Stimulated activated CD4-positive, alpha-beta T cell treated with anti-CD3 and anti-CD28 coated beads, Interleukin-12 subunit alpha, Interleukin-12 subunit beta, amount 100 ng/mL, for 24 hours (primary cell): ENCODE data around the gene AKAP13.
A peak's percentile ranks its signal among the peaks of the same experiment; 100 is the strongest.
"Not testable (repeated sequence)": the region's sequence is repeated elsewhere in the genome, so short reads cannot be mapped to it uniquely, and the experiment has no call there.

Experiments used
- DNase-seq, 2 experiments: peaks; one replicate each; pipeline ENCODE4 v3.0.0-alpha.2; 2020; ENCODE audit warnings: low read depth in 2 of 2

Gene AKAP13

DNA sequence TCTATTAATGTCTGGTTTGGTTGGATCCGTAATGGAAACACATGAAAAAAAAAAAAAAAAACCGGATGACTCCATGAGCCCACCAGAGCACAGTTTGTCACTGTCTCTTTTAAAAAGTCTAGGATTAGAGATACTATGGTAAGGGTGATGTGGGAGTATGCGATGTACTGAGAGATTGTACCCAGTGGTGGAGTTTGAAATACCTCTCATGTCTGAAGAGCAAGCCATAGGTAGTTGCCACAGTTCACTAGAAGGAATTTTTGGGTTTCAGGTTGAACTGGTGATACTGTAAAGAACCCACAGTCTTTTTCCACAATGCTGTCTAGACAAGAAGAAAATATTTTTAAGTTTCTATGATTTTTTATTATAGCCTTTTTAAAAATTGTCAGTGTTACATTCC lies 281.5 kb downstream of the AKAP13 start:
- no peak for DNase-seq

DNA sequence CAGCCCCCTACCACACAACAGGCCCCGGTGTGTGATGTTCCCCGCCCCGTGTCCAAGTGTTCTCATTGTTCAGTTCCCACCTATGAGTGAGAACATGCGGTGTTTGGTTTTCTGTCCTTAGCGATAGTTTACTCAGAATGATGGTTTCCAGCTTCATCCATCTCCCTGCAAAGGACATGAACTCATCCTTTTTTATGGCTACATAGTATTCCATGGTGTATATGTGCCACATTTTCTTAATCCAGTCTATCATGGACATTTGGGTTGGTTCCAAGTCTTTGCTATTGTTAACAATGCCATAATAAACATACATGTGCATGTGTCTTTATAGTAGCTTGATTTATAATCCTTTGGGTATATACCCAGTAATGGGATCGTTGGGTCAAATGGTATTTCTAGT lies 285.3 kb downstream of the AKAP13 start:
- not testable (repeated sequence) for DNase-seq

DNA sequence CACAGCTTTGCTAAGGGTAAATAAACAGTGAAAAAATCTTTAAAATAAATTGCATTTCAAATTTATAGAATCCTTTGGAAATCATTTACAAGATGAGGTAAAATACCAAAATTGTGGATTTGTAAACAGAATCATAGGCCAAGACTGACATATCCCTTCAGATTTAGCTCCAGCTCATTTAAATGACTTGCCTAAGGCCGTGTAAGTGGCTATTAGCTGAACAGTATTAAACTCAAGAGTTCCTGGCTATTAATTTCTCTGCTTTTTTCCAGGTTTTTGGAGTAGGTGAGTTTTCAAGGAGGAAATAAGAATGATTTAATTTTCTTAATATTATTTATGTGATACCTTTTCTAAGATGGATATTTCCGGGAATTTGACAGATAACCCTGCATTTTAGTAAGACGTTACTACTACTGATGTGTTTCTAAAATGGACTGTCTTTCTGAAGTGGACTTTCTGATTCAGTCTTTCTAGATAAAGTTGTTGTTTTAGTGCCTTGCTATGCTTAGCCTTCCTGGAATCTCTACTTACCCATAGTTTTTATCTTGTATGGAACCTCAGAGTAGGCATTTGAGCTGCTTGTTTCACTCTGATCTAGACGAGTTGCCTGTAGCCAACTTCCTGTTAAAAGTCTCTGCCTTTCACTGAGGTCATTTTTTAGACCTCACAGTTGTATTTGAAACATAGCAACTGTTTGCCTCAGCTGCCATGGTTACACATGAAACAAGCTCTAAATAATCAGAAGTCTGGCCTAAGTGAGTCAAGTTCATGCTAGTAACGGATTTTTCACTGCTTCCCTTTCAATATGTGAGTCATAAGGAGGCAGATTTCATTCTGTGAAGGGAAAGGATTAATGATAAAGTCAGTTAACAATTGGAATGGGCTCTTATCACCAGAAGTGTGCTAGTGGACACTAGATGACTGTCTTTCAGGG lies 287.4 kb downstream of the AKAP13 start:
- peak in 1 of 2 experiments; percentile 21 for DNase-seq

DNA sequence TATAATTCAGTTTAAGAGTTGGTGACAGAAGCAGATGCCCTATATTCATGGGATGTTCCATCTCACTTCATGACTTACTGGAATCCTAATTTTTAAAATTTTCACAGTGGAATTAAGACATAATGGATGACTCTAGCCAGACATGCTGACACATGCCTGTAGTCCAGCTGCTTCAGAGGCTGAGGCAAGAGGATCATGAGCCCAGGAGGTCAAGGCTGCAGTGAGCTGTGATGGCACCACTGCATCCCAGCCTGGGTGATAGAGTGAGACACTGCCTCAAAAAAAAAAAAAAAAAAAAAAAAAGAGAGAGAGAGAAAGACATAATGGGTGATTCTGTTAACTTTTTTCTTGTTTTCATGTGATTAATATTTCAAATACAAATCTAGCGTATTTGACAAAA lies 290.8 kb downstream of the AKAP13 start:
- no peak for DNase-seq

DNA sequence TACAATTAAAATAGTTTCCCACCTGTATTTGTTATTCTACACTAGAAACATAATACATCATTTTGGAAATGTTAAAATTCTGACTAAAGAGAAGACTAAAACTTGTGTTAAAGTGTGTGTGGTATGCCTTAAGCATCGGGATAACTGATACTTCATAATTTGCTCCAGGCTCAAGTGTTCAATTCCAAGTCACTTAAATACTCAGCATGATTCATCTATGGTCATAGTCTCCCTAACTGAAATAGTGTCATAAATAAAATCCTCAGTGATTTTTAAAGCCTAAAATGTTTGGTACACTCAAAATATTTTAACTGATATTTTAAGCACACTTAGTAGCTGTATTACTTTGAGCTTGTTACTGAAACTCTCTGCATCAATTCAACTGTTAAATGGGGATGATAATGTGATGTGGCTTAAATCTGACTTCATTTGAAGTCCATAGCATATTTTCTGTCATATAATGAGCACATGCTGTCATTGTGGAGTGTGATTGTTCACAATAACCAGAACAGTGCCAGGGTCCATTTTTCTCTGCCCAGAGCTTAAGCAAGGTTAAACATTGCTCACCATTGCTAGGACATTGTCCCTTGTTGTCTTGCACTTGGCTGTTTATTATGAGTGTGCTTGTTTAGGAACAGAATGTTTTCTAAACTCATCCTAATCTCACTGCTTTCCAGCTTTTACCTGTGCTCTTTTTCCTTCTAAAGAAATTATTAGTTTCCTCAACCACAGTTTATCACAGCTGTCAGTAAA lies 292.1 kb downstream of the AKAP13 start:
- DNase-seq, result no peak

DNA sequence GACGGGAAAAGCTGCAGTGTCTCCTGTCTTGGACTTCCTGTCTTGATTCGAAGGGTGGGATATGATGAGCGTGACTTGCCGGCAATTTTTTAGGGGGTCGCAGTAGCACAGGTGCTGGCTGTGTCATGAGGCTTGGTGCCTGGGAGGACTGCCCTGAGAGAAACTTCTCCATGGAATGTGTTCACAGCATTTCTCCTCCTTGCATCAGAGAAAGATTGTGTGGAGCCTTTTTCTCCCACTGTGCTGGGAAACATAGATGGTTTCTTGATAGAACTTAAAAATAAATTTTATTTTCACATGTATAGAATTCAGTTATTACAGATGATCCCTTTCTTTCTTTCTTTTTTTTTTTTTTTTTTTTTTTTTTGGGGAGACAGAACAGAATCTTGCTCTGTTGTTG lies 292.9 kb downstream of the AKAP13 start:
- DNase-seq, result no peak

DNA sequence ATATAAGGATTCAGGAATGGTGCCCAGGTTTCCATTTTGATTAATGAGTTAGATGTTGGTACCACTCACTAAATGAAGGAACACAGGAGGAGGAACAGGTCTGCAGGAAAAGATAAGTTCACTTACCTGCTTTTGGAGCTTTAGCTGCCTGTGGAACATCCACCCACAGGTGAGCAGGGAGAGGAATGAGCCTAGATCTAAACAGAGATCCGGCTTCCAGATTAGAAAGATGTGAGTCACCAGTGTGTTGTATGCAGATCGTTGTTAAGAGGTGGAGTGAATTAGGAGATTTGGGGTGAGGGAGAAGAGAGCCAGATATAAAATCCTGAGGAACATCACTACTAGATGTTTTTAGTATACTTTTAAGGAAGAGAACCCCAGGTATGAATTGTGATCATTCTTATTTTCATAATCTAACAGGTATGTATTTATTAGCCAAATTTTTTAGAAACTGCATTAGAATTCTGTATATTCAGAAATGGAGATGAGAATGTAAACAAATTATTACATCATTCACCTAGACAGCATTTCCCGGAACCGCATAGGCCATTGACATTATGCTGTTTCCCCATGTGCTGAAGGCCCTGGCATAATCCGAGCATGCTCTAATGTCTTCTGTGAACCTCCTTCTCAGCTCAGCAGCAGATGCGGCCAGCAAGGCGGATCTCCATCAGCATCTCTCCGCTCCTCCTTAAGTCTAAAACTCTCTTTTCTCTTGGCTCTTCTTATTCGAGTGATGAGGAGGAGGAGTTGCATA lies 296.1 kb downstream of the AKAP13 start:
- no peak for DNase-seq

DNA sequence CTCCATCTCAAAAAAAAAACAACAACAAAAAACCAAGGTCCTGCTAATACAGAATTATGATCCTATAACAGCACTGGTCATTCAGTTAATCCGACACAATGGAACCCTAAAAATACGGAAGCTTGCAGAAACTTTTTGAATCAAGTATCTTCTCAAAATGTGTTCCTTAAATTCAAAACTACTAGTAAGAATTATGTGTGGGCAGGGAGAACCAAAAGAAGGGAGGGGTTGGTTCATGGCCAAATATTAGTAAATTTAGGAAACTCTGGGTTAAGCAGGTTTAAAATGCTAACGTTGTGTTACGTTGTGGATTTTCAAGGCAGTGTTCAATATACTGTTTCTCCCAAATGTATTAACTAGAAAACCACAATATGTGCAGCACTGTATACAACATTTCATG lies 298.8 kb downstream of the AKAP13 start:
- DNase-seq, result no peak

DNA sequence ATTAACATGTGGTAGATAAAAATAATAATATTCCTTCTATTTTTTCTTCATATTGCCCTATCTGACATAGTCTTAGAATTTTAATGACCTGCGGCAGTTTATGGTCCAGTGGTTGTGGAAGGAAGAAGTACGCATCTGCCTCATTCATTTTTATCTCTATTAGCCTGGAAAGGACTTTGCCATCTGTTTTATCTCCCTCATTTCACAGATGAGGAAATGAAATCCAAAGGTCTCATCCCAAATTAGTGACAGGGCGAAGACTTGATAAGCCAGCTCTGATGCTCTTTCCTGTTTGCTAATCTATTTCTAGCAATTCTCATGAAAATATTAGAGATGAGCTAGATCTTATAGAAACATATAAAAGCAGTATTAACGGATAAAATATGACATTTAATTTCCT lies 301.0 kb downstream of the AKAP13 start:
- DNase-seq, result no peak

DNA sequence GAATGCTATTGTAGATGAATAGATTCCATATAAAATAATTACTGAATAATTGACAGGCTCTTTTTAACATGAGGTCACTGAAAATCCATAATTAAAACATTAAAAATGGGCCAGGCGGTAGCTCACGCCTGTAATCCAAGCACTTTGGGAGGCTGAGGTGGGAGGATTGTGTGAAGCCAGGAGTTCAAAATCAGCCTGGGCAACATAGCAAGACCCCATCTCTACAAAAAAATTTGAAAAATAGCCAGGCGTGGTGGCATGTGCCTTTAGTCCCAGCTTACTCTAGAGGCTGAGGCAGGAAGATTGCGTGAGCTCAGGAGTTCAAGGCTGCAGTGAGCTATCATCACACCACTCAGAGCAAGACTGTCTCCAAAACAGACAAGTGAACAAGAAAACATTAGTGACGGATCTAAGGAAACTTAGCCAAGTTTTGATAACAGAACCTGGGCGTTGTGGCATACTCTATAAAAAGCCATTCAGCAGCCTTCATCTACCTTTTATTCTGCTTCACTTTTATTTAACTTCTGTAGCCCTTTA lies 303.8 kb downstream of the AKAP13 start:
- no peak for DNase-seq

DNA sequence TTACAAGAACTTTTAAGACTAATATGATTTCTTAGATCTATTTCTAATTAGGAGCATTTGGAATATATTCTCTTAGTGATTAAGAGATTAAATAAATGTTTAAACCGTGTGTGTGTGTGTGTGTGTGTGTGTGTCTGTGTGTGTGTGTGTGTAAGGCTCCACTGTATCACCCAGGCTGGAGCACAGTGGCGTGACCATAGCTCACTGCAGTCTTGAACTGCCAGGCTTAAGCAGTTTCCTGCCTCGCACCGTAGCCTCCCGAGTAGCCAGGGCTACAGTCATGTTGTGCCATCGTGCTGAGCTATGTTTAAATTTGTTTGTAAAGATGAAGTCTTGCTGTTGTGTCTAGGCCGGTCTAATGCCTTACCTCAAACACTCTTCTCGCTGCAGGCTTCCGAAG lies 305.0 kb downstream of the AKAP13 start:
- no peak for DNase-seq

DNA sequence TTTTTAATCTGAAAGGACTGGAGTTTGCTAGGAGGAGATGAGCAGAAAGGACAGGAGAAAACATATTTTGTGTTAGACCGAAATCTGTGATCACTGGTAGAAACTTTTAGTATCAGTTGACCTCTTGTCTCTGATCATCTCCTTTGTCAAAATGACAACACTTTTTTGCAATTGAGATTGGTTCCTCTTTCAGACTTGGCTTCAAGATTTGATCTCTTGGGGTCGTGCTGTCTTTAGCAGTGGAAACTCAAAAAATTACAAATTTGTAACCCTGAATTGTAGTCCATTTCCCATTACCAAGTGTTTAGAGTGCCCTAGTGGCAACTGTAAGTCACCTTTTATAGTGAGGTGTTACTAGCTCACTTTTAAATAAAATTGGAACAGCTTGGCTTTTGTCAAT lies 306.9 kb downstream of the AKAP13 start:
- DNase-seq, result no peak

DNA sequence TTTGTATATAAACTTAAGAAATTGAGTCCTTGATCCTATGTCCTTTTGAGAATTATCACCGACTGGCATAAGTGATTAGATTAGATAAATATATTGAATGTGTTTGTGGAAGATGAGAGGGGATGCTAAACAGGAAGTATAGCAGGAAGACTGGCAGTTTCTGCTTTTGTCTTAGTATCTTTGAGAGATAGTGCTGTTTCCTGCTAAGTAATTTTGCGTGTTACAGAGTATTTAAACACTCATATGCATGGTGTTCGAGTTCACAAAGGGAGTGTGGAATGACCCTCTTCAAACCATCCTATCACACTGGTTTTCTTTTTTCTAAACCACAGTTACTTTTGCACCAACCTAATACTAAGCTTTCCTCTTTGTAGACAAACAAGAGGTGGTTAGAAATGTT lies 308.3 kb downstream of the AKAP13 start:
- DNase-seq, result no peak

DNA sequence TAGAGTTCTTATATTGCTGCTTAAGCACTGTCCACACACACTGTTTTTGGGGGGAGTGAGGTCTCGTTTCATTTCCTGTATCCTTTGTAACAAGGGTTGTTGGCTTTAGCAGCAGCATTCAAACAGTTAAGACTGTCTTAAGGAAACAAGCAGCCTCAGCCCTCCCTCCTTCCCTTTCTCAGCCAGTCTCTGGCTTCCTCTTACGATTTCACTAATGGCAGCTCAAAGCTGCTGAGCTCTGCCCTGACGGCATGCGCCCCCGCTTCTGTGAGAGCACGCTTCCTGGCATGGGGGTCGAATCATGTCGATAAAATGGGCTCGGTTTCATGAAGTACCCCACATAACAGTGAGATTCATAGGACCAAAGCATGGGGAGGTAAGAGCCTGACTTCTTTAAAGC lies 309.3 kb downstream of the AKAP13 start:
- DNase-seq, result no peak

DNA sequence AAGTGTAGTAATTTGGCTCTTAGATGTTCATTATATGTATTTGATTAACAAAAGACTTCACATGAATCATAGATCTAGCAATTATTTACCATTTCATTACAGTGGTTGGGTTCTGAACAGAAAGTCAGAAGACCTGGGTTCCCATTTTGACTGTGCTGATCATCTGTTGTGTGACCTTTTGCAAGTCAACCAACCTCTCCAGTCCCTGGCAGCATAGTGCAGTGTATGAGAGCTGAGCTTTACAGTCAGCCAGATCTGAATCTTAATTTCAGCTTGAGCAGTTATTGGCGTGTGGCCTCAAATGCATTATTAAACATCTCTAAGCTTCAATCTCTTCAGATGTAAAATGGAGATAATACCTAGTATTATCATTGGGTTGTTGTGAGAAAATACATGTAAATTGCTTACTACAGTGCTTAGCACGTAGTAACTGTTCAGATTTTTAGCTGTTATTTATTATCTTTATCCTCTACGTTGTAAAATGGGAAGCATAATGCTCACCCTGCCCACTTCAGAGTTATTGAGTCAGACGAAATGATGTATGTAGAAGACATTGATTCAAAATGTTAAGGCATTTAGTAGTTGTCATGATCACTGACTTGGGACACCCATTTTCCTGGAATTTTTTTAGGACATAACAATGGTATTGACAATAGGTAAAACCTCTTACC lies 310.3 kb downstream of the AKAP13 start:
- DNase-seq, result no peak

DNA sequence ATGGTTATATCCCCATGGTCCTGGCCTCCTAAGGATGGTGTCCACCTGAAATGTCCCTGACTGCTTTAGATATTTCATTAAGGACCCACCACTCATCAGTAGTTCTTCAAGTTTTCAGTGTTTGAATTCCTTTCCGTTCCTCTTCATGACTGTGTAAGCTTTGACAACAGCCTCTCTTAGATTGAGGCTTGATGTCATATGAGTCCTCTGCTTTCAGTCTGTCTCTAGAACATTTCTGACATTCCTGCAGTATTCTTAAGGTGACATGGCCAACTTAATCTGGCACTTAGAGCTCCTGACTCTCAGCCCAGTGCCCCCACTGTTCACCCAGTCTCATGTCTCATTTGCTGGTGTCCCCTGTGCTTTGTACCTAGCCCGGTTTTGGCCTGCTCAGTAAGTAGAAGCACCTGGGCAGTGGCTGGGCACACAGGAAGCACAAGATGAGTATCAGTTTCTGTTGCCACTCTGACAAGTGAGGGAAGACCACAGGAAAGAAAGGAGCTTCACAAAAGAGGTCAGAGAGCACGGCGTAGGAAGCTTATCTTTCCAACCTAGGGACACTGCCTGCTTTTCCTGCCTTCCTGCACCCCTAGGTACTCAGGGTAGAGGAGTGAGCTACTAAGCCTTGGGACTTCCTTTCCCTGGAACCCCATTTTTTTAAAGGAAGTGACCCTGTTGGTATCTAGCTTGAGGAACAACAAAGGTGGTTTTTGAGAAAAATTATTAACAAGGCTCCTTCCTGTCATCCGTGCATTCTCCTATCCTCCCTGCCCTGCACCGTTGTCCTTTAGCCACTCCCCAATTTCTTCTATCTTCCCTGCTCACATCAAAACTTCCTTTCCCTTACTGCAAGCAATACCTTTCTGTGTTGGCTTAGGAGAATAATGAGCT lies 311.2 kb downstream of the AKAP13 start:
- no peak for DNase-seq

DNA sequence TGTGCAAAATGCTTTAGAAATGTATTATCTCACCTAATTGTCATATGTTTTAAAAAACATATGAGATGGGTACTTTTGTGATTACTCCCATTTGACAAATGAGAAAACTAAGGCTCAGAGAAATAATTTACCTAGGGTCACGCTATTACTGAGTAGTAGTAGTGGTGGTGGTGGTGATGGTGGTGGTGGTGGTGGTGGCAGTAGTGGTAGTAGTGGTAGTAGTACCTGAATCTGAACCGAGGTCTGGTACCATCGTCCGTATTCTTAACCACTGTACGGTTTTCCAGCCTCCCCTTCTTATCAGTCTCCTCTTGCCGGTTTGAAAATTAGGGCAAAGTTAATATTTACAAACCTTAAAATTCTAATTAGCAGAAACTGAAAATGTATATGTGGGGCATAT lies 311.9 kb downstream of the AKAP13 start:
- DNase-seq, result no peak

DNA sequence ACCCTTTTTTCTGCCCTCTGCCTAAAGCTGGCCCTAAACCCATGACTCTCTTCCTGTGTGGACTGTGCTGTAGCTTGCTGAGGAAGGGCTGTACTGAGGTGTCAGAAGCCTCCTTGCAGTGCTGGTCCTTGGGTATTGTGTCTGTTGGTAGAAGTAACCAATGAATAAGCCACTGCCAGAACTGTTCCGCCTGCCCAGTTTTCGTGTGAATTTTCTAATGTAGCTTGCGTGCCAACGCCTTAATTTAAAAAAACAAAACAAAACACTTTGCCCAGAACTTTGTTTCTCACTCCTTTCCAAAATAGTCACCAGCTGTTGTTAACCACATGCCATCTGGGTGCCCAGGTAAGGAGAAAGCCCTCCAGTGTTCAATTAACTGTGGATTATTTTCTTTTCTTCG lies 312.5 kb downstream of the AKAP13 start:
- no peak for DNase-seq

DNA sequence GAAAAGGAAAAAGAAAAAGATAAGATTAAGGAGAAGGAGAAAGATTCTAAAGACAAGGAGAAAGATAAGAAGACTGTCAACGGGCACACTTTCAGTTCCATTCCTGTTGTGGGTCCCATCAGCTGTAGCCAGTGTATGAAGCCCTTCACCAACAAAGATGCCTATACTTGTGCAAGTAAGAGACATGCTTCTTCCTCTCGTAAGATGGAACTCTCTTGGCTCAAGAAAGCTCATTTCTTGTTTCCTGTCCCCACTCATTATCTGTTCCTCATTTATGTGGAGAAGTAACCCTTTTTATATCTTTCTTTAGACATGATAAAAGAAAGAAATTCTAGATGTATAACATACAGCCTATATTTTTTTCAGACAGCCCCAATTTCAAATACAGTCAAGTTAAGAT lies 312.9 kb downstream of the AKAP13 start:
- DNase-seq, result no peak

DNA sequence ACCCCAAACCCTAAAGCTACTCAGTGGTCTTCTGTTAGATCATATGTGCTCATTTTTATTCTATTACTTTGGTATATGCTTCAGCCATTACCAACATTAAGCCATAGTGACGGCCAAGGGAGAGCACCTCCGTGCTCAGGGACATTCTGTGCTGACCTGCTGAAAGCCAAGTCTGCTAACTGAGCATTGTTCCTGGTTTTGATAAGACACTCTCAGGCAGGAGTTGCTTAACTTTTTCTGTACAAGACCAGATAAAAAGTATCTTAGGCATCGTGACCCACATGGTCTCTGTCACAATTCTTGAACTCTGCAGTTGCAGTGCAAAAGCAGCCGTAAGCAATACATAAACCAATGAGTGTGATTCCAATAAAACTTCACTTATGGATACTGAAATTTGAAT lies 313.7 kb downstream of the AKAP13 start:
- DNase-seq, result no peak

DNA sequence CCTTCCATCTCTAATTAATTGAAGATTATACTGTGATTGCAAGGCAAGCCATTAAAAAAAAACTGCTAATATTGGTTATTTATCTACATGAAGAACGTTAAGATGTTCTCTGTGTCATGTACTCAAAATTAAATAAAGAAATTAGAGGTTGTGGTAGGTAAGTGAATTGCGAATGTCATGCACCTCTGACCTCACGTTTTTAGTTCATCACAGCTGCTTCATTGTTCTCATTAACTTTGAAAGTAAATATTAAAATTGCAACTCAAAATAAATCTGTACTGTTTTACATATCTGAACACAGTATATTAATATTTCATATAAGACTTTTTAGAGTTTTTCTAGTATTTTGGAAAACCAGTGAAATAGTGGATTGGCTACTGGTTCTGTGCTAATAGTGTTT lies 320.4 kb downstream of the AKAP13 start:
- no peak for DNase-seq
